Lung (tissue), 12 donors: ENCODE data around the gene CDH13. TPM values are rescaled to one million over a fixed set of nuclear protein-coding genes. Genes with fewer than 3 reads are reported as not detected.

Experiments used
- ATAC-seq: fragments of 200-7000 bp; cut with Tn5 transposase; one replicate; pipeline ENCODE4 v1.9.1; 2020; ENCODE audit warnings: moderate number of reproducible peaks; ENCODE audit not compliant: insufficient read depth, low FRiP score
- DNase-seq, 3 donors: peaks; one replicate each; pipeline ENCODE4 v3.0.0-alpha.2; 2013 to 2017
- H3K27ac ChIP-seq, 2 donors: one replicate each; pipeline ENCODE4 v1.5.1; 2013; ENCODE audit warnings: mild to moderate bottlenecking in 2 of 2, moderate library complexity in 2 of 2, control low read depth in 1 of 2, inconsistent platforms in 1 of 2, low read depth in 1 of 2, low read length in 1 of 2
- H3K27me3 ChIP-seq, 3 donors: one replicate each; pipeline ENCODE4 v1.5.1; 2013; ENCODE audit warnings: low read length in 2 of 3; ENCODE audit not compliant: control insufficient read depth in 3 of 3, insufficient read depth in 3 of 3
- H3K36me3 ChIP-seq, 4 donors: one replicate each; pipeline ENCODE4 v1.5.1; 2013; ENCODE audit warnings: low read length in 4 of 4, mild to moderate bottlenecking in 1 of 4, moderate library complexity in 1 of 4; ENCODE audit not compliant: control insufficient read depth in 4 of 4, insufficient read depth in 4 of 4
- H3K4me1 ChIP-seq, 5 donors: one replicate each; pipeline ENCODE4 v1.5.1; 2013; ENCODE audit warnings: low read length in 5 of 5, mild to moderate bottlenecking in 2 of 5, moderate library complexity in 1 of 5; ENCODE audit not compliant: control insufficient read depth in 5 of 5, insufficient read depth in 5 of 5
- H3K4me3 ChIP-seq: one replicate; pipeline ENCODE4 v1.5.1; 2013; ENCODE audit warnings: mild to moderate bottlenecking, control low read depth, moderate library complexity
- H3K9ac ChIP-seq, 2 donors: one replicate each; pipeline ENCODE4 v1.5.1; 2013; ENCODE audit warnings: low read length in 2 of 2, control low read depth in 1 of 2; ENCODE audit not compliant: insufficient read depth in 1 of 2
- H3K9me3 ChIP-seq, 4 donors: one replicate each; pipeline ENCODE4 v1.5.1; 2013; ENCODE audit warnings: low read length in 3 of 4, mild to moderate bottlenecking in 1 of 4, moderate library complexity in 1 of 4; ENCODE audit not compliant: control insufficient read depth in 4 of 4, insufficient read depth in 3 of 4
- CTCF ChIP-seq: IDR thresholded peaks from 2 replicates; pipeline ENCODE4 v1.5.1; 2012; ENCODE audit warnings: mild to moderate bottlenecking; ENCODE audit errors: control extremely low read depth, extremely low read depth
- WGBS, 2 donors: extraction: QIAGEN DNeasy Blood & Tissue Kit; methylation state at CpG; one replicate each; pipeline ENCODE4 v1.1.7; 2013; 5-methylcytosine and 5-hydroxymethylcytosine counted together
- polyA plus RNA-seq, 2 donors: library from polyadenylated mRNA; stranded (reverse); fragments of 200-250 nt; gene quantifications; one replicate each; pipeline ENCODE4 v1.2.1, GENCODE V29; 2013
- total RNA-seq, 2 donors: library from RNA; depleted of rRNA in 1 of 2; stranded (reverse); fragments of >200 nt in 1 of 2; gene quantifications; one replicate each; pipeline ENCODE4 v1.2.1, GENCODE V29; 2014 to 2021
- donor health status: control.
- donor health status: control.
- donor health status: Bipolar disorder and iron deficiency.
- donor health status: healthy.
- donor health status: DM: yes; HTN: yes; CAD: no.

The CDH13 gene
- total and polyA plus RNA-seq, 4 donors: 2.1 to 12.3 (median 7.3) TPM

DNA sequence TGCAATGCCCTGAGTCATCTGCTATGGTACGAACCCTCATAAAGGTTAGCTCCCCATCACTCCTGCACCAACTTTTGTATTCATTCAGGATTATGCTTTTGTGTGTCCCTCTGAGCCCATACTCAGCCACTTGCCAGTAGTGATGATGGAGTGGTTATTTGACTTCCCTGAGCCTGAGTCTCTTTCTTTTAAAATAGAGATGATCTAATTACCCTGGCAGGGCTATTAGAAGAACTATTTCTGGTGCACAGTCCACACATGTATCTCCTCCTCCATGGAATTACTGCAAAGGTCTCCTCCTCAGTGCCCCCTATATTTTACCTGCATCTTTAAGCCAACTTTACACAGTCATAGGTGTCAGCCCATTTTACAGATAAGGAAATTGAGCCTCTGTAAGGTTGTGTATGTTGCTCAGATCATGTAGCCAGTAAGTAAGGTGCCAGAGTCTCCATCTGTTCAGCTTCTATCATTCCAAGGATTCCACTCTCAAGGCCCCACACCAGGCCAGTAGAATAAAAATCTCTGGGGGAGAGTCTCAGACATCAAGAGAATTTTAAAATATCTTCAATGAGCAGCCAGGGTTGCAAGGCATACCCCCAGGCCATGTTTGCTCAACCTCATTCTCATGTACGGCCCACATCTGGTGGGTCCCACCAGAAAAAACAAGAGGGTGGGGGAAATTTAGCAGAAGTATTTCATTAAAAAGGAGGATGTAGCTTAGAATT lies 847.3 kb downstream of the CDH13 start:
- no peak for TF ChIP-seq CTCF
- no peak overlapping the region for H3K27ac ChIP-seq
- H3K9me3 ChIP-seq: no peaks in the 10 kb centered on the region
- H3K4me1 ChIP-seq: peaks cover 0 to 8% (median 2%) of the 10 kb centered on the region in 5 donors
- no peak overlapping the region for H3K4me3 ChIP-seq
- DNase-seq (no peak), ATAC-seq (no peak)
- H3K27me3 ChIP-seq: no peaks in the 10 kb centered on the region
- H3K9ac ChIP-seq: no peak overlapping the region
- no peaks in the 10 kb centered on the region for H3K36me3 ChIP-seq
- 84 to 85% methylated on average over 2 of the region's 2 CpGs for WGBS, 2 donors

- Histone ChIP-seq H3K9ac (no peak overlapping the region), H3K27ac (no peak overlapping the region), H3K27me3 (no peaks in the 10 kb centered on the region), H3K4me3 (no peak overlapping the region), H3K4me1 (peaks cover 0 to 8% (median 2%) of the 10 kb centered on the region in 5 donors), H3K36me3 (no peaks in the 10 kb centered on the region), H3K9me3 (no peaks in the 10 kb centered on the region)
- TF ChIP-seq CTCF: no peak
- no peak for ATAC-seq
- no peak for DNase-seq
- WGBS, 2 donors: 60 to 77% methylated on average over 5 of the region's 5 CpGs
These were observed 848.3 kb downstream of the CDH13 start for GRCh38 chr16:83475108-83475507.

GRCh38 chr16:83481589-83481988 lies 854.8 kb downstream of the CDH13 start:
- WGBS, 2 donors: 55 to 75% methylated on average over 7 of the region's 7 CpGs

More at GRCh38 chr16:83481589-83481988, 854.8 kb downstream of the CDH13 start:
- DNase-seq (no peak), ATAC-seq (no peak)
- Histone ChIP-seq H3K27me3 (peaks cover 0 to 15% (median 6%) of the 10 kb centered on the region in 3 donors), H3K9ac (no peak overlapping the region), H3K4me3 (no peak overlapping the region), H3K27ac (no peak overlapping the region), H3K9me3 (no peaks in the 10 kb centered on the region), H3K36me3 (no peaks in the 10 kb centered on the region), H3K4me1 (peaks cover 0 to 8% (median 4%) of the 10 kb centered on the region in 5 donors)
- TF ChIP-seq CTCF: no peak
